NCI-H2107 treated with DMSO at 0.1 percent for 48 hours (cell line): ENCODE measurements around the gene MAPK8IP2.
"Not testable (repeated sequence)": the region's sequence is repeated elsewhere in the genome, so short reads cannot be mapped to it uniquely, and the experiment has no call there.

Experiments used
- DNase-seq: peaks from one replicate; lab custom pipeline; 2025; ENCODE audit not compliant: unreplicated experiment; lab: John Stamatoyannopoulos, UW

Gene MAPK8IP2

GRCh38 chr22:50599816-50600455 lies 657 bp upstream of the MAPK8IP2 start:
- DNase-seq, result no peak

- DNase-seq, result no peak
These were observed 525 bp downstream of the MAPK8IP2 start for GRCh38 chr22:50600967-50601668.

GRCh38 chr22:50601669-50602337 lies 1.2 kb downstream of the MAPK8IP2 start:
- no peak for DNase-seq

GRCh38 chr22:50602338-50602700 lies 1.7 kb downstream of the MAPK8IP2 start:
- no peak for DNase-seq

- DNase-seq, result no peak
These were observed 3.1 kb downstream of the MAPK8IP2 start for GRCh38 chr22:50603511-50604255.

GRCh38 chr22:50604256-50605001 lies 3.8 kb downstream of the MAPK8IP2 start:
- no peak for DNase-seq

- no peak for DNase-seq
These were observed 4.5 kb downstream of the MAPK8IP2 start for GRCh38 chr22:50605002-50605612.

GRCh38 chr22:50605613-50606074 lies 5.1 kb downstream of the MAPK8IP2 start:
- no peak for DNase-seq

GRCh38 chr22:50606165-50606945 lies 5.8 kb downstream of the MAPK8IP2 start:
- DNase-seq, result no peak

GRCh38 chr22:50606946-50607658 lies 6.5 kb downstream of the MAPK8IP2 start:
- DNase-seq, result no peak

- DNase-seq, result no peak
These were observed 7.0 kb downstream of the MAPK8IP2 start for GRCh38 chr22:50607659-50608020.

GRCh38 chr22:50608058-50608840 lies 7.7 kb downstream of the MAPK8IP2 start:
- not testable (repeated sequence) for DNase-seq

- DNase-seq, result no peak
These were observed 8.4 kb downstream of the MAPK8IP2 start for GRCh38 chr22:50608996-50609395.

- DNase-seq, result no peak
These were observed 9.0 kb downstream of the MAPK8IP2 start for GRCh38 chr22:50609599-50609998.

- DNase-seq, result no peak
These were observed 9.5 kb downstream of the MAPK8IP2 start for GRCh38 chr22:50610041-50610451.

- DNase-seq, result no peak
These were observed 10.0 kb downstream of the MAPK8IP2 start for GRCh38 chr22:50610581-50610980.

GRCh38 chr22:50611341-50612060 lies 10.9 kb downstream of the MAPK8IP2 start:
- DNase-seq, result no peak

- DNase-seq, result no peak
These were observed 11.6 kb downstream of the MAPK8IP2 start for GRCh38 chr22:50612168-50612527.
